ENCODE data around the gene NNT. TPM values are rescaled to one million over a fixed set of nuclear protein-coding genes. Genes with fewer than 3 reads are reported as not detected.
"Not testable (repeated sequence)": the region's sequence is repeated elsewhere in the genome, so short reads cannot be mapped to it uniquely, and the experiment has no call there.

The NNT gene
- total and polyA plus RNA-seq, 10 of the 15 experiments (the other 5 are each of a cell fraction or from before 2014, with no cell fraction given), result 20.8 to 73.1 (median 51.9) TPM

DNA sequence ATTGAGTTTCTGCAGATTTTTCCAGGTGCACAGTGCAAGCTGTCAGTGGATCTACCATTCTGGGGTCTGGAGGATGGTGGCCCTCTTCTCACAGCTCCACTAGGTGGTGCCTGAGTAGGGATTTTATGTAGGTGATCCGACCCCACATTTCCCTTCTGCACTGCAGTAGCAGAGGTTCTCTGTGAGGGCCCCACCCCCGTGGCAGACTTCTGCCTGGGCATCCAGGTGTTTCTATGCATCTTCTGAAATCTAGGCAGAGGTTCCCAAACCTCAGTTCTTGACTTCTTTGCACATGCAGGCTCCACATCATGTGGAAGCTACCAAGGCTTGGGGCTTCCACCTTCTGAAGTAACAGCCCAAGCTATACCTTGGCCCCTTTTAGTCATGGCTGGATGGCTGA lies 93.5 kb downstream of the NNT start:
- H2AFZ ChIP-seq (ENCODE audit: control insufficient read depth, low read depth, low read length); H3K4me3 ChIP-seq; H3K79me2 ChIP-seq (ENCODE audit: control insufficient read depth, insufficient read depth, low read length); H3K27ac ChIP-seq (ENCODE audit: control insufficient read depth, insufficient read depth); CTCF ChIA-PET; H3K4me1 ChIP-seq (ENCODE audit: control insufficient read depth, insufficient read depth, low read length); H4K20me1 ChIP-seq (ENCODE audit: control insufficient read depth, insufficient read depth); H3K9ac ChIP-seq (ENCODE audit: control insufficient read depth, insufficient read depth, low read length); RAD21 ChIA-PET (ENCODE audit: unreplicated experiment); BruUV-seq (replicated peaks); in situ Hi-C loops (cut with MboI); H3K27me3 ChIP-seq (replicated peaks in 1 of 2; ENCODE audit: control insufficient read depth in 2 of 2, insufficient read depth in 2 of 2, low read length in 1 of 2); DNase-seq (ENCODE audit: low read depth, low spot score); intact Hi-C loops (cut with micrococcal nuclease; ENCODE audit: unreplicated experiment); POLR2A ChIA-PET; FAIRE-seq; ATAC-seq; H3K4me2 ChIP-seq (ENCODE audit: control insufficient read depth, insufficient read depth): not testable (repeated sequence)
- SMC1A ChIA-PET (ENCODE audit: uncharacterized antibody, unreplicated experiment), result interaction anchor here (0.9 kb wide), 1 partner anchor 17 kb away, joined by 3 read pairs; no protein-coding TSS in a partner anchor
- H3K36me3 ChIP-seq (ENCODE audit: control insufficient read depth in 2 of 2, insufficient read depth in 2 of 2, low read length in 1 of 2), result peaks cover 2 to 12% of the 10 kb centered on the region in 2 experiments; a peak in 3 of 4 replicates
- H3K9me3 ChIP-seq (replicated peaks; ENCODE audit: control insufficient read depth, insufficient read depth, low read length), result peaks cover 11% of the 10 kb centered on the region; the same call in 2 of the 3 replicates
- WGBS (ENCODE audit: insufficient coverage, insufficient replicate concordance, low lambda C conversion rate, missing lambda C conversion rate), result 92% methylated on average over 2 of the region's 2 CpGs
- peak; percentile 68; the same call in 1 of the 2 replicates for TF ChIP-seq CBX5 (IDR thresholded peaks at IDR 0.05; ENCODE audit: low read depth)

DNA sequence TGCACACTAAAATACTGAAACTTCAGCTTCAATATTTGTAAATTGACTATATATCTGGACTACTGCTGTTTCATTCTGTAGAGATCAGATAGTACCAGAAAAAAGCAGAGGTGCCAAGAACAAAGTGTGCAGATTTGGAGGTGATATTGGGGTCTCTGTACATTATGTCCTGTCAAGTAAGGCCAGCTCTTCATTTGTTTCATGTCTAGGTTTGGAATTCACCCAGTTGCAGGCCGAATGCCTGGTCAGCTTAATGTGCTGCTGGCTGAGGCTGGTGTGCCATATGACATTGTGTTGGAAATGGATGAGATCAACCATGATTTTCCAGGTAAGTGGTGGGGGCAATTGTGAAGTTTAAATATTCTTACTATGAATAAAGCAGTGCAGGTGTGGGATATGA lies 96.9 kb downstream of the NNT start:
- in situ Hi-C loops (cut with MboI) (no loop called here), intact Hi-C loops (cut with micrococcal nuclease; ENCODE audit: unreplicated experiment) (no loop called here)
- ChIA-PET SMC1A (ENCODE audit: uncharacterized antibody, unreplicated experiment) (interaction anchor here (0.6 kb wide), 1 partner anchor 47 kb away, joined by 4 read pairs; no protein-coding TSS in a partner anchor), RAD21 (ENCODE audit: unreplicated experiment) (no interaction called here), CTCF (no interaction called here), POLR2A (interaction anchor here (0.6 kb wide), 1 partner anchor 133 kb away, joined by 3 read pairs; no protein-coding TSS in a partner anchor)
- no peak overlapping the region for H2AFZ ChIP-seq (ENCODE audit: control insufficient read depth, low read depth, low read length)
- no peaks in the 10 kb centered on the region for H3K79me2 ChIP-seq (ENCODE audit: control insufficient read depth, insufficient read depth, low read length)
- H3K9me3 ChIP-seq (replicated peaks; ENCODE audit: control insufficient read depth, insufficient read depth, low read length), result peaks cover 9% of the 10 kb centered on the region; the same call in 2 of the 3 replicates
- H3K4me3 ChIP-seq, result no peak overlapping the region
- FAIRE-seq (no peak), DNase-seq (ENCODE audit: low read depth, low spot score) (no peak), ATAC-seq (no peak)
- no peak overlapping the region for H3K4me2 ChIP-seq (ENCODE audit: control insufficient read depth, insufficient read depth)
- H3K9ac ChIP-seq (ENCODE audit: control insufficient read depth, insufficient read depth, low read length), result no peak overlapping the region
- H3K4me1 ChIP-seq (ENCODE audit: control insufficient read depth, insufficient read depth, low read length), result no peaks in the 10 kb centered on the region
- 82% methylated on average over 1 of the region's 1 CpG for WGBS (ENCODE audit: insufficient coverage, insufficient replicate concordance, low lambda C conversion rate, missing lambda C conversion rate)
- no TSS peak for BruUV-seq (replicated peaks)
- H3K27ac ChIP-seq (ENCODE audit: control insufficient read depth, insufficient read depth), result no peak overlapping the region
- H3K36me3 ChIP-seq (ENCODE audit: control insufficient read depth in 2 of 2, insufficient read depth in 2 of 2, low read length in 1 of 2), result peaks cover 2 to 14% of the 10 kb centered on the region in 2 experiments; a peak in 3 of 4 replicates
- H3K27me3 ChIP-seq (replicated peaks in 1 of 2; ENCODE audit: control insufficient read depth in 2 of 2, insufficient read depth in 2 of 2, low read length in 1 of 2), result no peaks in the 10 kb centered on the region
- H4K20me1 ChIP-seq (ENCODE audit: control insufficient read depth, insufficient read depth), result no peaks in the 10 kb centered on the region
- TF ChIP-seq SMARCA5 (IDR thresholded peaks at IDR 0.05), result no peak
- no peak for TF ChIP-seq BMI1 (IDR thresholded peaks at IDR 0.05; ENCODE audit: borderline replicate concordance)
- TF ChIP-seq NFXL1 (IDR thresholded peaks at IDR 0.05; ENCODE audit: borderline replicate concordance), result no peak
- TF ChIP-seq EED (IDR thresholded peaks at IDR 0.05; ENCODE audit: low read depth), result no peak
- TF ChIP-seq ZBTB4 (CRISPR knock-in tag; IDR thresholded peaks at IDR 0.05), result no peak
- TF ChIP-seq KDM1A (IDR thresholded peaks at IDR 0.05; ENCODE audit: borderline replicate concordance), result no peak
- no peak for TF ChIP-seq FOXK2 (IDR thresholded peaks at IDR 0.05)
- TF ChIP-seq SRF (IDR thresholded peaks at IDR 0.05; ENCODE audit: low read depth in 2 of 2, low read length in 2 of 2), result no peak
- no peak for TF ChIP-seq RELB (IDR thresholded peaks at IDR 0.05; ENCODE audit: low read depth)
- no peak for TF ChIP-seq RAD21 (IDR thresholded peaks at IDR 0.05; ENCODE audit: insufficient read depth, low read depth, low read length)

All from GM12878 (cell line).